HG03520 (cell line): ENCODE data around the gene TYMP.
"Not testable (repeated sequence)": the region's sequence is repeated elsewhere in the genome, so short reads cannot be mapped to it uniquely, and the experiment has no call there.

Experiments used
- ATAC-seq: cut with Tn5 transposase; IDR thresholded peaks from one replicate; pipeline ENCODE4 v1.9.1; 2021; ENCODE audit warnings: mild to moderate bottlenecking, moderate library complexity; ENCODE audit not compliant: unreplicated experiment

The TYMP gene

DNA sequence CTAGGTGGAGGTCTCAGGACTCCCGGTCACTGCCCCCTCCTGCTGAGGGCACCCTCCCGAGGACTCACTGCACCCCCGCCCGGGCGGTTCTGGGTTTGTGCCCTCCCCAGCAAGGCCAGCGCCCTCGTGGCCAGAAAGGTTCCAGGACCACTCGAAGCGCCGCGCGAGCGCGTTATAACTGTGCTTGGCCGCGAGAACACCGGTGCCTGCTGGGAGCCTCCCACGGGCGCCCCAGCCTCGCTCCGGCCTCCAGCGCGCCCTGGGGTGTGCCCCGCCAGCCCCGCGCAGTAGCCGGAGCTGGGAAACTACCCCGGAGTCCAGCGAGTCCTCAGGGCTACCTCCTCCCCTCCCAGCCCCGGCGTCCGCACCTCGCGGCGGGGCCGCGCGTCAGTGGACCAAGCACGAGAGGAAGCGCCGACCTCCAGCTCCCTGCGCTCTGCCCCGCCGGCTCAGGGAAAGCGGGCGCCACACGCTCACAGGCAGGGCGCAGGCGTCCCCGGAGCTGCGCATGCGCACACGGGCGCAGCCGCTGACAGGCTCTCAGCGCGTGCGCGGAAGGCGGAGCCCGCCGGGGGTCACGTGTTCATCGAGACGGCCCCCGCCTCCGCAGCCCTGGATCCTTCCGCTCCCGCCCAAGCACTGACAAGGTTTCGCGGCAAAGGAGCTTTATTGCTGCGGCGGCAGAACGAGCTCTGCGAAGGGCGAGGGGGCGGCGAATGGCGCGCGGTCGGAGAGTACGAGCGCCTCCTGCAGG, 4.5 kb downstream of the TYMP start, which contains the start of gene SCO2:
Gene SCO2, minus strand, starts transcription at position 495 of the 754 bp plus-strand sequence. CDS start 1,187 bp downstream, outside the sequence.
- ATAC-seq, result peak; percentile 28

GRCh38 chr22:50524676-50525103, 5.1 kb downstream of the TYMP start:
- no peak for ATAC-seq

GRCh38 chr22:50523806-50524675, 5.8 kb downstream of the TYMP start:
- ATAC-seq, result no peak

DNA sequence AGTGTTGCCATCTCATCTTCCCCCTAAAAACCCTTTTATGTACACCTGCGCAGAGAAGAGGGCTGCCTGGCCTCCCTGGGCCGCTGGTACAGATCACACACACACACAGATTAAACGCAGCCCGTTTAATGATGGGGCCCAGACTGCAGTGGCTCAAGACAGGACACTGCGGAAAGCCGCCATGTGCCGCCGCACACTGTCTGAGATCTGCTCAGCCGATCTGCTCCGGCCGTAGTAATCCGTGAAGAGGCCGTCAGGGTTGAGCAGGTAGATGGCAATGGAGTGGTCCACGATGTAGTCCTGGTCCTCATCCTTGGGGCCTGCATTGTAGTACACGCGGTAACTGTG, 6.4 kb downstream of the TYMP start:
- no peak for ATAC-seq

DNA sequence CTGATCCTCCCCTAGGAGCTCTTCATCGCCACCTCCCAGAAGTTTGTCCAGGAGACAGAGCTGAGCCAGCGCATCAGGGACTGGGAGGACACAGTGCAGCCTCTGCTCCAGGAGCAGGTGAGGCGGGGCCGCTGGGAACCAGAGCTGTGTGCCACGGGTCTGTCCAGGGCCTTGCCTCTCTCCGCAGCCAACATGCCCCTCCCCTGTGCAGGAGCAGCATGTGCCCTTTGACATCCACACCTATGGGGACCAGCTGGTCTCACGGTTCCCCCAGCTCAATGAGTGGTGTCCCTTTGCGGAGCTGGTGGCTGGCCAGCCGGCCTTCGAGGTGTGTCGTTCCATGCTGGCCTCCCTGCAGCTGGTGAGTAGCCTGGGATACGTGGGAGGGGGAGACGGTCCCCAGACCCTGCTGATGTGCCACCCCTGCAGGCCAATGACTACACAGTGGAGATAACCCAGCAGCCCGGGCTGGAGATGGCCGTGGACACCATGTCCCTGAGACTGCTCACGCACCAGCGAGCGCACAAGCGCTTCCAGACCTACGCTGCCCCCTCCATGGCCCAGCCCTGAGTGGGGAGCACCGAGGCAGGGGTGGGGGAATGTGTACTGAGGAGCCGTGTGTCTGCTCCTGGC, 6.9 kb downstream of the TYMP start:
- no peak for ATAC-seq

DNA sequence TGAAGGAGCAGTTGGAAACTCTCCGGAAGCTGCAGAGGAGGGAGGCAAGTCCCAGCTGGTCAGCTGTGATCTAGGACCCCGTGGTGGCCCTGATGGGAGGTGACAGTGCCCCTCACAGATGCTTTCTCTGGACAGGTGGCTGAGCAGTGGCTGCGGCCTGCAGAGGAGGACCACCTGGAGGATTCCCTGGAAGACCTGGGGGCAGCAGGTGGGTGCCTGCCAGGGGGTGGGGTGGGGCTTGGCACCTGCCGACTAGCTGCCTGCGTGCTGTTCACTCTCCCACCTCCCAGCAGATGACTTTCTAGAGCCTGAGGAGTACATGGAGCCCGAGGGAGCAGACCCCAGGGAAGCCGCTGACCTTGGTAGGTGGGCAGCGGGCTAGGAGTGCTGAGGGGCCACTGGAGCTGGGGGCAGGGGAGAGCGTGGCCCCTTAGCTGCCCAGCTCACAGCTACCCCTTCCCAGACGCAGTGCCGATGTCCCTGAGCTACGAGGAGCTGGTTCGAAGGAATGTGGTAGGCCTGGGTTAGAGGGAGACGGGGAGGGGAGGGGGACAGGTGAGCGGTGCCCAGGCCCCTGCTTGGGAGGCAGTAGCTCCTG, 7.5 kb downstream of the TYMP start:
- ATAC-seq, result no peak

- no peak for ATAC-seq
Measured at GRCh38 chr22:50521710-50522109, 8.1 kb downstream of the TYMP start.

- no peak for ATAC-seq
Measured at GRCh38 chr22:50520826-50521453, 8.9 kb downstream of the TYMP start.

- not testable (repeated sequence) for ATAC-seq
Measured at GRCh38 chr22:50520184-50520583, 9.6 kb downstream of the TYMP start.

DNA sequence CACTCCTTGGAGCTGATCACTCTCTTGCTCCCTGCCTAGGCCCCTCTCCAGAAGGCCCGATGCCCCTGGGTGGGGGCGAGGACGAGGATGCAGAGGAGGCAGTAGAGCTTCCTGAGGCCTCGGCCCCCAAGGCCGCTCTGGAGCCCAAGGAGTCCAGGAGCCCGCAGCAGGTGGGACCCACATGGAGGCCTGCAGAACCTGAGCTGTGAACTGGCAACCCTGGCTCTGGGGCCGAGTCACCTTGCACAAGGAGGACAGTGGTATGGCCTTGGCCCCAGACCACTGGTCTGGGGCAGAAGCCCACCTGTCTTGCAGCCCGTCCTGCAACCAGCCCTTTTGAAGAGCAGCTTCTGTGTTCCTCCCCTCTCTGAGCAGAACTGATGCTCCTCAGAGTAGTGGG, 10.7 kb downstream of the TYMP start:
- ATAC-seq, result no peak

DNA sequence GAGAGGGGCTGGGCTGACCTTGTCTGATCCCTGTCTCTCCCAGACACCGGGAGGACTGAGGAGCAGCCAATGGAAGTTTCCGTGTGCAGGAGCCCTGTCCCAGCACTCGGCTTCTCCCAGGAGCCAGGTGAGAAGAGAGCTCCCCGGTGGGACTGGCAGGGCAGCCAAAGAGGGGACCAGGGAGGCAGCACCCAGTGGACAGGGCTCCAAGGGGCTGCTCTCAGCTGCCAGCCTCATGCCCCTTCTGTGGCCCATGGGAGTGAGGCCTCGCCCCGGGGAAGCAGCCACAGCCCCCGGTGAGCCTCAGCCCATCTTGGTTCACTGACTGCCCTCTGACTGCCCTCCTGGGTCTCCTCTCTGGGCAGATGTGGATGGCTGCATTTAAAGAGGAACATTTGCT, 11.2 kb downstream of the TYMP start:
- ATAC-seq, result no peak

DNA sequence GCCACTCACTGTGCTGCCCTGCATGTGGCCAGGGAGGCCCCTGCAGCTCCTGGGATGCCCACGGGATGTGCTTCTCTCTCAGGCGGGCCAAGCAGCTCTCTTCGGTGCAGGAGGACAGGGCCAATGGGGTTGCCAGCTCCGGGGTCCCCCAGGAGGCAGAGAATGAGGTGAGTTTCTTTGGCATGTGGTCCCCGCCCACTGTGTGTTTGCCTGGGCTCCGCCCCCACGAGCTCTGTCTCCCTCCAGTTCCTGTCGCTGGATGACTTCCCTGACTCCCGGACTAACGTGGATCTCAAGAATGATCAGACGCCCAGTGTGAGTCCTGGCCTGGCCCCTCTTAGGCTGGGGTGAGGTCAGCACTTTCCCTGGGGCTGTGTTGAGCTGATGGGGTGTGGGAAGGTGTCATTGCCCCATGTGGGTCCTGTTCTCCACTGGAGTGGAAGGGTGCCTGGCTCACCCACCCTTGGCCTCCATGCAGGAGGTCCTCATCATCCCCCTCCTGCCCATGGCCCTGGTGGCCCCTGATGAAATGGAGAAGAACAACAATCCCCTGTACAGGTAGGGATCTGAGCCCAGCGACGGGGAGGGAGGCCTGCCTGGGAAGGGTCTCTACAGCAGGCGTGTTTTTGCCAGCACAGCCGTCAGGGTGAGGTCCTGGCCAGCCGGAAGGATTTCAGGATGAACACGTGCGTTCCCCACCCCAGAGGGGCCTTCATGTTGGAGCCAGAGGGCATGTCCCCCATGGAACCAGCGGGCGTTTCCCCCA, 12.1 kb downstream of the TYMP start:
- ATAC-seq, result no peak

- ATAC-seq, result no peak
Measured at GRCh38 chr22:50516891-50517290, 12.9 kb downstream of the TYMP start.

- ATAC-seq, result no peak
Measured at GRCh38 chr22:50516068-50516467, 13.7 kb downstream of the TYMP start.

- no peak for ATAC-seq
Measured at GRCh38 chr22:50513175-50513574, 16.6 kb downstream of the TYMP start.

- ATAC-seq, result no peak
Measured at GRCh38 chr22:50508897-50509296, 20.9 kb downstream of the TYMP start.

DNA sequence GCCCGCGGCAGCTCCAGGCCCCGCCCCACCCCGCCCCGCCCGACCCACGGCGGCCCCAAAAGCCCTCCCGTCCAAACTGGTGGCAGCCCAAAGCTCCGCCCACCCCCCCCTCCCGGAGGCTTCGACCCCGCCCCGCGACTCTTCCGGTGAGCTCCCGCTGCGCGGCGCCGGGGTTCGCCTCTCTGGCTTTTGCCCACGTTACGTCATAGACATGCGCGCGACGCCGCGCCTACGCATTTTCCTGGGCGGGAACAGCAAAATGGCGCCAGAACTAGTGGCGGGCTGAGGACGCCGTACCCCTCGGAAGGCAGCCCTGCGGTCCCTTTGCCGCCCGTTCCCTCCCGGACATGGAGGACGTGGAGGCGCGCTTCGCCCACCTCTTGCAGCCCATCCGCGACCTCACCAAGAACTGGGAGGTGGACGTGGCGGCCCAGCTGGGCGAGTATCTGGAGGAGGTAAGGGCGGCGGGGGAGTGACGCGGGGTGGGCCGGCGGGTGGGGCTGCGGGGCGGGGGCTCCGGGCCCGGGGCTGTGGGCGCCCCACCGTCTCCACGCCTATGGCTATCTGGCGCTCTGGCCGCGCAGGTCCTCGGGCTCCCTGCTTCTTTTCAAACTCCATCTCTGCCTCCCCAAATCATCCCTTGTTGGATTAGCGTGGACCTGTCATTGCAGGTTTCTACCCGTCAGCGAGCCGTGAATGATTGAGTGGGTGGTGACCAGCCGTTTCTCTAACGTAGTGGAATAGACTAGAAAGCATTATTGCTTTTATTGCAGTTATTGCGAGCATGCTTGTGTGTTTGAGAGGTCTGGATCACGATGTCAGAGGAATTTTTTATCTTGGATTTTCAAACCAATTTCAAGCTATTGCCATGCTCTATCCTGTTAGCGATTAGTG, 21.6 kb downstream of the TYMP start, which contains the start of gene NCAPH2:
Gene NCAPH2, plus strand, starts transcription at position 234 of the 894 bp plus-strand sequence. Its CDS starts 114 bp downstream, at position 348.
- peak; percentile 62 for ATAC-seq

GRCh38 chr22:50507421-50507990, 22.3 kb downstream of the TYMP start, which contains the start of gene LMF2:
TSS of gene LMF2 (minus strand) at chr22:50507702. CDS start at chr22:50507675, 27 bp downstream.
- peak; percentile 41 for ATAC-seq
